ENCODE measurements around the gene MAP3K7CL.
"Not testable (repeated sequence)": the region's sequence is repeated elsewhere in the genome, so short reads cannot be mapped to it uniquely, and the experiment has no call there.

The MAP3K7CL gene

DNA sequence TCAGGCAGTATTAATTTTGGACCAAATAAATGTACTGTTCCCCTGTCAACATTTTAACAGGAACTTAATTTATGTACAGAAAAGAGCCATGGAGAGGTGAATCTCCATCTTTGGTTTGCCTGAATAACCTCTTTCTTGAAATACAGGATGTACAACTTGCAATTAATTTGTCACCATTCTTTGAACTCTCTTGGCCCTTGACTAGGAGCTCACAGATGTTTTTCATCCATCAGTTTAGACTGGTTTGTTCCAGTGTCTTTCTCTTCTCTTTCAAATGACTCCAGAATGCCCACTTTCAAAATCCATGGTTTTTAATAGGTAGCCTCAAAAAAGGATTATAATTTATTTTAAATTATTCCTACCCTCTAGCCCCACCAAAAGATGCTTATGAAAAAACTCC is 5.0 kb downstream of the MAP3K7CL start:
- DNase-seq = no peak

DNA sequence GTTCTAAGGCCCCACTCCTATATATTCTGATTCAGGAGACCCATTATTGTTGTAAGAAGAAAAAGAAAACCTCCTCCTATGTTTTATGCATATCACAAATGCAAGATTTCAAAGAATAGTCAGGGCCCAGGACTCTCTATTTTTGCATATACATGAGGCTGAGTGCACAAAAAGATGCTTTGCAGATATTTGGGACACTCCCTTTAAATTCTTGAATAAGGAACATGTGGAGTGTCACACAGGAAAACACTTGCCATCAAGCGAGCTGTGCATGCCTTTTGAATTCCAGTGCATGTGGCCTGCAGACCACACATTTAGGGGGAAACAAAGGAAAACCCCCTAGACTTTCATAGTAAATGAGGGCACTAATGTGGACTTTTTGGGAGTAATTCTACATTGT is 5.6 kb downstream of the MAP3K7CL start:
- DNase-seq = no peak

DNA sequence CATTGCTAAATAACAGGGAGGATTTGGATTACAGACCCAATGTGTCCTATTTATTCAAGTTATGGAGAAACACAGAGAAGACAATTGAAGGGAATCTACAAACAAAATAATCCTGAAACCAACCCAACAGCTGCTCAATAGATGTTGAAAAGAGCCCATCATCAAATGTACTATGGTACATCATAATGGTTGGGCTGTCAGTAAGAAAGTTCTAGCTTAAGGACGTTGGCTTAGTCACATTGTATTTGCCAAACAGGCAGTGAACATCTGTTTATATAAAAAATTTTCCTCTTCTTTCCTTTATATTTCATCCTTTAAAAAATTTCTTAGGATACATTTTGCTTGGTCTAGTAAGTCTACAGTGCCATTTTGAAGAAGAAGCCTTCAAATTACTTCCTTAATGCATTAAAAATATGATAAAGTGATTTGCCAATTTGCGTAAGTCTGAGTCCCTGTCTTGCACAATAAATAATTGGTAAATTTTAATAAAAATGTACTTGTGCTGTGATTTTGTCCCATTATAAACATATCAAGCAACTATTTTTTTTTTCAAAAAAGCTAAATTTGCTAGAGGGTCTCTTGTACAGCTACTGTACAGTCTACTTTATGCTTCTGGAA is 14.4 kb downstream of the MAP3K7CL start:
- DNase-seq = no peak

DNA sequence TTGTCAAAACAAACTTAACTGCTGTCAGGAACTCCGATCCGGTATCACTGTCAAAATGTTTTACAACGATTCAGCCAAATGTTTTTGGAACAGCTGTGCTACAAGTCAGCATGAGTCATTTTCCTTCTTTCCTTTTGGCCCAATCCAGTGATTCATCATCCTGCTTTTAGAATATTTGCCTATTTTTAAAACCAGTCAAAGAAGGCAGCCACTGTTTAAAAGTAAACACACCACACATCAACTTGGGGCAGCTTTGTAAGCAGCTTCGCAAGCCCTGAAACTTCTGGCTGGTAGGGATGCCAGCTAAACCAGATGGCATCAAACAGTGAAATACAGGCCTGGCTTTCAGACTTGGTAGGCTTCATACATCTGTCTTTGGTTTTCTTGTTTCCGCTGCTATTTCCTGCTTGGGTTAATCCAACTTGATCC is 14.9 kb downstream of the MAP3K7CL start:
- DNase-seq = no peak

DNA sequence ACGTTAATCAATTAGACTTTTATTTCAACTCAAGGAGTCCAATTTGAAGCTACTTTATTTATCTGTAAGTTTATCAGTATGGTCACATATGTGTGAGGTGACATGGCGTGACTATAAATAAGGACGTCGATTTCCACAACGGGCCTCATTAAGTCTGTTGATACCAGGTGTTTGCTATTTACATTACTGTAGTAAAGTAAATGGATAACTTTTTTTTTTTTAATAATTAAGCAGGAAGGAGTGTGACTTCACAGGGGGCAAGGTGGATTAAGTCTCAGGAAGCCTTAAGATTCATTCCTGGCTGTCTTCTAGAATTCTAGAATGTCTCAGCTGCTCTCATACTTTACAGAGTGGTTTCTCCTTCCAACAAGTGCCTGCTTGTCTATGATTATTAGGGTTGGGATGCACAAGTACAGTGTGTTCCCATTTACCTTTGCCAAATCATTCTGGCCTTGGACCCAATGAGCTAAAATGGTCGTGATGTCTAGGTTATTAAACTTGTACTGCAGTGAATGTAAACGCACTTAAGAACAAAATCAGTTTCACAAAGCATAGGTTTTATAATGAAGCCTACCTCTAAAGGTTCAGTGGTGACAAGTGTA is 15.5 kb downstream of the MAP3K7CL start:
- no peak for DNase-seq

DNA sequence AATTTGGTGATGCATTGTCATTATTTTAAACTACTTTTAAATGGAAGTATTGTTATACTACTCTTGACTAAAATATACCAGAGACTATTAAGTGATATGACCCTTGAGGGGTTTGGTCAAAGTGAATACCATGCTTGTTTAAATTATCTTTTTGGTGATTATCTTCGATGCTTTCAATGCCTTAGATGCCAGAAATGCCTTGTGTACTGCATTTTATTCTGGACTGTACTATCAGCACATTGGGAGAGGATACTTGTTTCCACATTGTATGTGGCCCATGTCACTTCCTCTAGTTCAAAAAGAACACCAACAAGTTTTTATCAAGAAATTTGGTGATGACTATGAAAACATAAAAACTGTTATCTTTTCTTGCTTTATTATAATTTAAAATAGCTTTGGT is 16.3 kb downstream of the MAP3K7CL start:
- no peak for DNase-seq

DNA sequence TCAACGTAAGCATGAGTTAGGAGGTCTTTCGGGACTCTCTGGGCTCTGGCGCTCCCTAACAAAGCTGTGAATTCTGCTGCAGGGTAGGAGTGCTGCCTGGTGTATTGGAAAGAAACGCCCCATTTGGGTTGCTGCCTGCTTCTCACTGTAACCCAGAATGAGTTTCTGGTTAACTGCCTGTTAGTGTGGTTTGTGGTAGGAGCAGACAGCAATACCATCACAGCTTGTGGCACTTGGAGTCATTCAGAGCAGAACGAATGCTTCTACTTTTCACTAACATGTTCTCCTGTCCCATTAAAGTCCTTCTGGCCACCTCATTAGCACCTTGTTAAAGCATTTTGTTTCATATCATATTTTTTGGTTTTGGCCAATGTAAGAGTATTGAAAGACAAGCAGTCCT is 18.1 kb downstream of the MAP3K7CL start:
- no peak for DNase-seq

DNA sequence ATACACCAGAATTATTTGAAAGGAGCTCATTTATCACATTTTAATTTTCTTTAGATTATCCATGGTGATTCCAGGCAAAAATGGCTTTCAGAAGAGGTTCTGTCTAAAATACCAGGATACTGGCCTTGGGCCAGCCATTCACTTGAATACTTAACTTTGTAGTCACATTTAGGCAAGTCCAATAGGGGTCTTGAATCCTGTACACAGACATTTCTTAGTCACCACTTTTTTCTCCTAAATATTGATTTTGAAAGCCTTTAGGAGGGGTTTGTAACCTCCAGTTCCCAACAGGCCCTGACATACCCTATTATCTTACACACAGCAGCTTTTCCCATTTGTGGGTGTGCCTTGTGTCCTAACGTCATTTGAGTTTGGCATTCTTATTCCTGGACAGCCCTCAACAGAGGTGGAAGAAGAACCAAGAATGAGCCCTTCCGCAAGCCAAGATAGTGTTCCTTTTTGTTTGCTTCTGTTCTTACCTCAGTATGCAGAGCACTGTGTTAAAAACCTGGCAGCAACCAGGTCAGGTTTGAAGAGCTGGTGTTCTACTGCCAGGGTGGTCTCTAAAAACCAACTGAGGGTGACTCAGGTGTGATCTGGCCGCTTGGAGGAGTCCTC is 19.5 kb downstream of the MAP3K7CL start:
- no peak for DNase-seq

DNA sequence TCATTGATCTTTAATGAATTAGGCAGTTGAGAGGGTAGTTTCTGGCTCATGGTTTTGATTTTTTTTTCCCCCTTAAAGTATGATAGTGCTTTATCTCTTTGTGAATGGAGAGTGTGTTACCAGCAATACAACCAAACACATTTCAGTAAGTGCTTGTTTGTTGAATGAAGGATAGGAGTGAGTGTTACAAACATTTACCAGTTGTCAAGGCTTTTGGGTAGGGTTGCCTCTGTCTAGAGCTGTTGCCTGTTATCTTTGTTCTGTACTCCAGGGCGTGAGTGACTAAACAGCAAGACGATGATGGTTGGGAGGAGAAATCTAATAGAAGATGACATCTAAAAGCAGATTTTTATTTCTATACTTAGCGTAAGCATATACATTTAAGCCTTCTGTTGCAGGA is 21.5 kb downstream of the MAP3K7CL start:
- no peak for DNase-seq

DNA sequence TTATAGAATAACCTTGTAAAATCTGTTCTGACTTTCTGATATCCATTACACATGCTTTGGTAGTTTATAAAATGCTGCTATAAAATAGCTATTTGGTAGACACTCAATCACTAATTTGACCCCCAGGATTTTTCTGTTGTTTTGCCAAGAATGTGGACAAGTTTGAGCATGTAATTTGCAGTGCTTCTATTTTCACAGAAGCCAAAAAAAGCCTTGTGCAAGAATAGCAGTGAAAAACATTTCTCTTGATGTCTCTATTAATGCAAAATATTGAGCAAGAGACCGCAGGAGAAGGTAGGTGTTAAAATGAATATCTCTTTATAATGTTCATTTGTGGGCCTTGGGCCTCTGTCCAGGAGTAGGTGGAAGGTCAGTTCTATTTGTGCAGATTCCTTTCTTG is 22.5 kb downstream of the MAP3K7CL start:
- DNase-seq = no peak

DNA sequence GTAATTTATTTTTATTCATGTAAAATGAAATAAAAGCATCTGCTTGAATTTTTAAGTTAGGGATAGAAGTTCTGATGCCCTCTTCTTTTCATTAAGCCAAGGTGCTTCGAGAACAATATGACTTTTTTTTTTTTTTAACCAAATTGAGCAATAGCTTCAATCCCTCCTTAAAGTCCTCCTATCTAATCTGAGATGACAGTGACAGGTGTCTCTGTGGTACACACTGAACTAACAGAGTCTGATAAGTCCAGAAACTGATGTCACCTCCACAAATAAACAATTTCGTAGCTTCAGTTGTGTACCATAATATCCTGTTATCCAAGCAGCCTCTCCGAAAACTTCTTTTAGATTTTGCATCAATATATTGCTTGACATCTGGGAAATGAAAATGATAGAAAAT is 23.8 kb downstream of the MAP3K7CL start:
- DNase-seq = no peak

DNA sequence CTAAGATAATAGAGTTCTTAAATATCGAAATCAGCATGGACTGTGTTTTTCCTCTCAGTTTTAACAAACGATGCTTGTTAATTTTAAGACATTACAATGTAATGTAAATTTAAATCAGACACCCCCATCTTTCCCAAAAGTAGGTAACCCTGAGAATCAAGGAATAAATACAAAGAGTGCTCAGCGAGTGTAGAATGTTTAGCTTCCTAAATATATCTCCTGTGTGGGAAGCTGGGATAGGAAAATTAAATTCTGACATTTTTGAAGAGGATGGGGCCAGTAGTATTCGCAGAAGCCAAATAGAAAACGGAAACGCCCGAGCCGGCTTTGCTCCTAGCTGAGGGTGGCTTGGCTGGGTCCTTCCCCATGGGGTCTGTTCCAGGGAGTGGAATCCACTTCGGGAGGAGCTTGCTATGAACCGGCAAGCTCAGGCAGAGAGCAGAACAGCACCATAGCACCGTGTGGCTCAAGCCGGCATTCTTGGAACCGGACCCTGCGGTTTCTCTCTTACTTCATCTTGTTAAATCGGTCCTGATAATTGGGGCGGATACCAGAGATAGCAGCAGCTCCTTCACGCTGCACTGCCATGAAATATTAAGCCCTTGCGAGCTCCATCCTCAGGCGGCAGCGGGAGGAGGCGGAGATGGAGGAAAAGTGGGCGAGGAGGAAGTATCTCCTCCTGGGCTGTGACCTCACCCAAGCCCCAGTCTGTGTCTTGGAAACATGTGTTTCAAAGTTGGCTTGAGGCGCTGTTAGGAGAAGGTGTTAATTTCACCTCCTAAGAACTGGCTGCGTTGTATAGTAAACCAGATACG is 24.9 kb downstream of the MAP3K7CL start:
- DNase-seq = no peak

DNA sequence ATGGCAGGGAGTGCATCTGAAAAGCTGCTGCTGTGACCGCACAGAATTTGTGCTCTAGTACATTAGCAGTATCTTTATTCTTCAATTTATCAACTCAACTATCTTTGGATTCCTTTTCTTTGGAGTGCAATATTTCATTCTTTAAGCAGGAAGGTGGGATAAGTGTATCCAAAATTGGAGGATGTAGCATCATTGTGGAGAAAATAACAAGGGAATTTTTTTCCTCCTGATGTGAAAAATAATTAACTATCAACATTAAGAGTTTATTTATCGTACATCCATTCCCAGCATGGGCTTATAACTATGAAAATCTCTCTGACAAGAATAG is 25.5 kb downstream of the MAP3K7CL start:
- no peak for DNase-seq

DNA sequence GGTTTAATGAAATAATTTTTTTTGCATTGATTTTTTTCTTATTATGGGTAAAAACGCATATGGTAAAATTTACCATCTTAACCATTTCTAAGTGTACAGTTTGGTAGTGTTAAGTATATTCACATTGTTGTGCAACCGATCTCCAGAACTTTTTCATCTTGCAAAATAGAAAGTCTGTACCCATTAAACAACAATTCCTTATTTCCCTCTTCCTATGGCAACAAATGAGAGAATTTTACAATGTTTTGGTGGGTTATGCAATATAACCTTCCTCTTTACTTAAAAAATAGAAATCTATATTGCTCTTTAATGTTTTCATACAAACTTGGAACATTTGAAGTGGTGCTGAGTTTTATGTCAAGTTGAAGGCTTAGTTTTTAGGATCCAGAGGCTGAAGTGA is 26.6 kb downstream of the MAP3K7CL start:
- no peak for DNase-seq

DNA sequence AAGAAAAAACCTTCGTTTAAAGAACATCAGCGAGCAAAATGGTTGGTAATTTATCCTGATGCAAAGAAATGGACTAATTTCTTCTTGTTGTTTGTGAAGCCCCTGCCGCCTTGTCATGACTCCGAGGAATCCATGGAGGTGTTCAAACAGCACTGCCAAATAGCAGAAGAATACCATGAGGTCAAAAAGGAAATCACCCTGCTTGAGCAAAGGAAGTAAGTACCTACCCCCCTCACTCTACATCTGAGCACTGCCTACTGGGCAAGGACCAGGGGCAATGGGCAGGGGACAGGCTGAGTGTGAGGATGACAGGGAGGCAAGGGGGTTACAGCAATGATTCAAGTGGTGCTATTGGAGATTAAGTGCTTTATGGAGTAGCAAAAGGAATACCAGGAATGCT is 29.4 kb downstream of the MAP3K7CL start:
- no peak for DNase-seq

DNA sequence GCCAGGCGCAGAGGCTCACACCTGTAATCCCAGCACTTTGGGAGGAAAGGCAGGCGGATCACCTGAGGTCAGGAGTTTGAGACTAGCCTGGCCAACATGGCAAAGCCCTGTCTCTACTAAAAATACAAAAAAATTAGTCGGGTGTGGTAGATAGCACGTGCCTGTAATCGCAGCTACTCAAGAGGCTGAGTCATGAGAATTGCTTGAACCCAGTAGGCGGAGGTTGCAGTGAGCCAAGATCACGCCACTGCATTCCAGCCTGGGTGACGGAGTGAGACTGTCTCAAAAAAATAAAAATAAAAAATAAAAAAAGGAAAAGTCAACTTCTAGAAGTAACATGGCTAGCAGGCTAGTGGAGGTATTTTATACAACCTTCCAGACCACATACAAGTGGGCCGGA is 32.4 kb downstream of the MAP3K7CL start:
- DNase-seq = peak; percentile 70

DNA sequence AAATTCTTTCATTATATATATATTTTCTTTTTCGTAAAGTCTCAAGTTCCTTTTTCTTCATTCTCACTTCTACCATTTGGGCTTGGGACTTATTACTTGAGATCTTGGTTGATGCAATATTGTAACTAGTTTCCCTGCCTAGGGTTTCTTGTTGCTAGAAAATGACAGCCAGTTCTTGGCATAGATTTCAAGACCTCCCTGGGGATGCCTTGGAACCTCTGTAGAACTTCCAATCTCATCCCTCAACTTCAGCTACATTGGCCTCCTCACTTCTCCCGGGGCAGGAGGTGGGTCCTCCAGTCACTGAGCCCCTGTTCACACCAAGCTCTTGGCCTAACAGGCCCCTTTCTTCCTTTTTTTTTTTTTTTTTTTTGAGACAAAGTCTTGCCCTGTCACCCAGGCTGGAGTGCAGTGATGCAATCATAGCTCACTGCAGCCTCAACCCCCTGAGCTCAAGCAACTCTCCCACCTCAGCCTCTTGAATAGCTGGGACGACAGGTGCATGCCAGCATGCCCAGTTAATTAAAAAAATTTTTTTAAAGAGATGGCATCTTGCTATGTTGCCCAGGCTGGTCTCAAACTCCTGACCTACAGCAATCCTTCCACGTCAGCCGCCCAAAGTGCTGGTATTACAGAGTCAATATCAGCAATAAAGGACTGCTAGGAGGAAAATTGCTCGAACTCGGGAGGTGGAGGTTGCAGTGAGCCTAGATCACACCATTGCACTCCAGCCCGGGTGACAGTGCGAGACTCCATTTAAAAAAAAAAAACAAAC is 33.1 kb downstream of the MAP3K7CL start:
- no peak for DNase-seq

DNA sequence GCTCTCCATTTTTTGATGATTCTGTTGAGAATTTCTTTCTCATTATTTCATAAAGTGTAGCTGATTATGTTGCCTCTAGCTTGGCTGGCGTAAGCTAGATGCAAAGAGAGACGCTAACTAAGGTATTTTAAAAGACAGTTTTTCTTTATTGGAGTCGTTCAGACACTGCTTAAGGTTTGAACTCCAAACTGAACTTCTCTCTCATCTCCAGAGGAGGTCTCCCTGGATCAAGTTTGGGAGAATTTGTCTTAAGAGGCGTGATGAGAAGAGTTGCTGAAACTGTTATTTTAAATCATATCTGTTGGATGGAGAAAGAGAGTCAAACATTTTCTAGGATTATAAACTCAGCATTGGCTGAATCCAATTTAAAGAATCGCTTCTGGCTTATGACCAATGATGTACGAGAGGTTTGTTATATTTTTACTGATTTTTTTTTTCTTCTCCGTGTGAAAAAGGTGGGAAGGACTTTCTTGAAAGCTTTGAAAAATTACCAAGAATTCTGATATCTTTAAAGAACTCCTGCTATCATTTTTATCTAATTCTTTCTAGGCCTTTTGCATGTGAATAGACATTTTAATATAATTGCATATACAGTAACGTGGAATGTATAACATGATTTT is 34.0 kb downstream of the MAP3K7CL start:
- no peak for DNase-seq

DNA sequence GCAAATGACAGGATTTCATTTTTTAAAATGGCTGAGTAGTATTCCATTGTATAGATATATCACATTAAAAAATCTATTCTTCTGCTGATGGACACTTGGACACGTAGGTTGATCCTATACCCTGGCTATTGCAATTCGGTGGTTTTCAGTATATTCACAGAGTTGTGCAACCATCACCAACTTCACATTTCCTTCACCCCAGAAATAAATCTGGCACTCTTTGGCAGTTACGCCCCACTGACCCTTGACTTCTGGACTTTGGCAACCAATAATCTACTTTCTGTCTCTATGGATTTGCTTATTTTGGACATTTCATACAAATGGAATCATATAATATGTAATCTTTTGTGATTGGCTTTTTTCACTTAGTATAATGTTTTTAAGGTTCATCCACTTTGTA is 35.9 kb downstream of the MAP3K7CL start:
- DNase-seq = no peak

DNA sequence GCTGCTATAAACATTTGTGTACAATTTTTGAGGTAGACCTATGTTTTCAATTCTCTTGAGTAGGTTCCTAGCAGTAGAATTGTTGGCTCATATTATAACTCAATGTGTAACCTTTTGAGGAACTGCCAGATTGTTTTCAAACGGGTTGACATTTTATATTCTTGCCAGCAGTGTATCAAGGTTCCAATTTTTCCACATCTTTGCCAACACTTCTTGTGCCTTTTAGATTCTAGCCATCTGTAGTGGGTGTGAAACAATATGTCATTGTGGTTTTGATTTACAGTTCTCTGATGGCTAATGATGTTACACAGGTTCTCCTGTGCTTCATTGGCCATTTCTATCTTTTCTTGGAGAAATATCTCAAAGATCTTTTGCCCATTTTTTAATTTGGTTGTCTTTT is 36.4 kb downstream of the MAP3K7CL start:
- DNase-seq = no peak

DNA sequence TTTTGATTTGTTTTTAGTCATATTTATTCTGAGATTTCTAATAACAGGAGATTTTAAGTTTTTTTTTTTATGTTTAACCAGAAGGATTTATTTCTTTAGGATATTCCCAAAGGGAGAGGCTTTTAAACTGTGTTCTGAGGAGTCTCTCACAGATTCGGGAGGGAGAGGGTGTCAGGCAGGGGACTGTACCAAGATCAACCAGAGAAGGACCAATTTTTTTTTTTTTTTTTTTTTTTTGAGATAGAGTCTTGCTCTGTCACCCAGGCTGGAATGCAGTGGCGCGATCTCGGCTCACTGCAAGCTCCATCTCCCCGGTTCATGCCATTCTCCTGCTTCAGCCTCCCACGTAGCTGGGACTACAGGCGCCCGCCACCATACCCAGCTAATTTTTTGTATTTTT is 37.0 kb downstream of the MAP3K7CL start:
- not testable (repeated sequence) for DNase-seq

DNA sequence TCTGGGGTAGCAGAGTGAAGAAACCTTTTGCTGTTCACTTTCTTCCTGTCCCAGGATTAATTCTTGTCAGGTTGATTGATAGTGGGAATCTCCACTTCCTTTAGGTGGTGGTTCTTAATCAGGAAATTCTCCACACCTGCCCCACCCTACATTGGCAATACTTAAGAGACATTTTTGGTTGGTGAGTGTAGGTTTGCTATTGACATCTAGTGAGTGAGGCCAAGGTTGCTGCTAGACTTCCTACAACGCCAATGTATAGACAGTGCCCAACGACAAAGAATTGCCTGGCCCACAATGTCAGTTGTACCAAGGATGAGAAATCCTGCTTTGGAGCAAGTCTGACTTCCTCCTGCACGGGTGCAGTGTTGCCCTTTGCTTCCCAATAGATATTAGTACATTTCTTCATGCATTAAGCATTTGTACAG is 38.5 kb downstream of the MAP3K7CL start:
- DNase-seq = no peak

DNA sequence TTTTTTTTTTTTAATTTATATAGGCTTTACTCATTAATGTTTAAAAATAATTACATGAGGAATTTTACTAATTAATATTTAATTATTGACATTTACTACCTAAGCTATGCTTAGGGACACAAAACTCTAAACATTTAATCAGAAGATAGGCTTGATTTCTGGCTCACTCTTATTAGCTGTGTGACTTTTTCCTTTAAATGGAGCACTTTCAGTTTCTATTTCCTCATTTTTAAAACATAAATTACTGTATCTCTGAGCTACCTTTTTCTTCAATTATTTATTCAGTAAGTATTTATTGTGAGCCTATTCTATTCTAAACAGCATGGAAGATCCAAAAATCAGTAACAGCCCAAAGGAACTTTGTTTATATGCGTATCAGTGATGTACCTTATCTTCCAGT is 40.5 kb downstream of the MAP3K7CL start:
- no peak for DNase-seq
